ENCODE data around the gene TRPV5. TPM values are rescaled to one million over a fixed set of nuclear protein-coding genes. Genes with fewer than 3 reads are reported as not detected.

Gene TRPV5
- total RNA-seq, 4 donors from 2014 or later, result 0.17 TPM; not detected in 3

GRCh38 chr7:142876991-142877910, 56.3 kb downstream of the TRPV5 start:
- WGBS, result 81% methylated on average over 18 of the region's 18 CpGs
- Histone ChIP-seq H3K4me1 (no peaks in the 10 kb centered on the region), H3K9me3 (no peaks in the 10 kb centered on the region), H3K27ac (replicated peaks in 1 of 4) (no peak overlapping the region), H3K4me3 (no peak overlapping the region), H3K36me3 (no peaks in the 10 kb centered on the region), H3K27me3 (peaks cover 0 to 34% (median 0%) of the 10 kb centered on the region in 4 donors)
- no peak for TF ChIP-seq POLR2AphosphoS5 (IDR thresholded peaks at IDR 0.05)
- no peak for TF ChIP-seq EP300 (IDR thresholded peaks at IDR 0.05)
- TF ChIP-seq, protein P1, sequence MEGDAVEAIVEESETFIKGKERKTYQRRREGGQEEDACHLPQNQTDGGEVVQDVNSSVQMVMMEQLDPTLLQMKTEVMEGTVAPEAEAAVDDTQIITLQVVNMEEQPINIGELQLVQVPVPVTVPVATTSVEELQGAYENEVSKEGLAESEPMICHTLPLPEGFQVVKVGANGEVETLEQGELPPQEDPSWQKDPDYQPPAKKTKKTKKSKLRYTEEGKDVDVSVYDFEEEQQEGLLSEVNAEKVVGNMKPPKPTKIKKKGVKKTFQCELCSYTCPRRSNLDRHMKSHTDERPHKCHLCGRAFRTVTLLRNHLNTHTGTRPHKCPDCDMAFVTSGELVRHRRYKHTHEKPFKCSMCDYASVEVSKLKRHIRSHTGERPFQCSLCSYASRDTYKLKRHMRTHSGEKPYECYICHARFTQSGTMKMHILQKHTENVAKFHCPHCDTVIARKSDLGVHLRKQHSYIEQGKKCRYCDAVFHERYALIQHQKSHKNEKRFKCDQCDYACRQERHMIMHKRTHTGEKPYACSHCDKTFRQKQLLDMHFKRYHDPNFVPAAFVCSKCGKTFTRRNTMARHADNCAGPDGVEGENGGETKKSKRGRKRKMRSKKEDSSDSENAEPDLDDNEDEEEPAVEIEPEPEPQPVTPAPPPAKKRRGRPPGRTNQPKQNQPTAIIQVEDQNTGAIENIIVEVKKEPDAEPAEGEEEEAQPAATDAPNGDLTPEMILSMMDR (IDR thresholded peaks at IDR 0.05), result no peak
- no peak for TF ChIP-seq POLR2A (IDR thresholded peaks at IDR 0.05; ENCODE audit: low read depth)
- no peak for DNase-seq (ENCODE audit: extremely low spot score)
- intact Hi-C loops (cut with DNase I), result no loop called here

DNA sequence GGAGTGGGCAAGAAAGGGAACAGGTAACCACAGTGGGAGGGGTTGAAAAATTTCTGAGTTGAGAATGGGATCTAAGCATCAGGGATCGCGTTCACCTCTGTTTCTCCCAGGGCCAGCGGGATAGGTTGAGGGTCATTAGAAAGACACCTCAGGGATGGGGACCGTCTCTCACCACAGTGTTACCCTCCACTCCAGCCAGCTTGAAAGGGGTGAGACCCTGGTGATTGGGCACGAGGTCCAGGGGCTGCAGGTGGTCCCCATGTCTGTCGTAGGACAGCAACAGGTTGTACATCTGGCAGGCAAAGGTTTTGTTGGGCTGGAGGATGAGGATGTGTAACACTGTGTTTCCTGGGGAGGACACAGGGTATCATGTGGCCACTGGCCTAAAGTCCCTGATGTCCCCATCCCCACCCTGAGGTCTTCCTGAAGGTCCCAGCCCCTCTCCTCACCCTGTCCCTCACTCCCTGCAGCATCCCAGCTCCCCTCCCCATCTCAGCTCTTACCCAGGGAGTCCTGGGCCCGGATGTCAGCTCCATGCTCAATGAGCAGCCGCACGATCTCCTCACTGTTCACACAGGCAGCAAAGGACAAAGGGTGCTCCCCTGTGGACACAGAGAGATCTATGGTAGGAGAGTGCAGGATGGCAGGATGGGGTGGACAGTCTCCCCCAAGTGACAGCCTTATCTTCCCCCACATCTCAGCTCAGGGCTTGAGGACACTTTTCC, 57.1 kb downstream of the TRPV5 start:
- 74% methylated on average over 9 of the region's 9 CpGs for WGBS
- Histone ChIP-seq H3K27me3 (peaks cover 0 to 34% (median 0%) of the 10 kb centered on the region in 4 donors), H3K4me1 (no peaks in the 10 kb centered on the region)

GRCh38 chr7:142875456-142875855, 58.1 kb downstream of the TRPV5 start:
- Histone ChIP-seq H3K27me3 (peaks cover 0 to 29% (median 0%) of the 10 kb centered on the region in 4 donors), H3K27ac (replicated peaks in 1 of 4) (no peak overlapping the region), H3K36me3 (no peaks in the 10 kb centered on the region), H3K4me3 (no peak overlapping the region), H3K4me1 (no peaks in the 10 kb centered on the region), H3K9me3 (no peaks in the 10 kb centered on the region)
- WGBS, result 84% methylated on average over 14 of the region's 14 CpGs
- no peak for DNase-seq (ENCODE audit: extremely low spot score)
- TF ChIP-seq POLR2AphosphoS5 (IDR thresholded peaks at IDR 0.05) (no peak), POLR2A (IDR thresholded peaks at IDR 0.05; ENCODE audit: low read depth) (no peak), EP300 (IDR thresholded peaks at IDR 0.05) (no peak)
- TF ChIP-seq, protein P1 (IDR thresholded peaks at IDR 0.05), result no peak
- intact Hi-C loops (cut with DNase I), result no loop called here

More for the DNA sequence above, 57.1 kb downstream of the TRPV5 start:
- no peak for DNase-seq (ENCODE audit: extremely low spot score)
- no peaks in the 10 kb centered on the region for H3K36me3 ChIP-seq
- no peaks in the 10 kb centered on the region for H3K9me3 ChIP-seq
- H3K4me3 ChIP-seq, result no peak overlapping the region
- TF ChIP-seq, protein P1 (IDR thresholded peaks at IDR 0.05), result no peak
- no peak for TF ChIP-seq POLR2A (IDR thresholded peaks at IDR 0.05; ENCODE audit: low read depth)
- no peak for TF ChIP-seq EP300 (IDR thresholded peaks at IDR 0.05)
- TF ChIP-seq POLR2AphosphoS5 (IDR thresholded peaks at IDR 0.05), result no peak
- H3K27ac ChIP-seq (replicated peaks in 1 of 4), result no peak overlapping the region
- intact Hi-C loops (cut with DNase I), result no loop called here

GRCh38 chr7:142874837-142875236, 58.7 kb downstream of the TRPV5 start:
- H3K36me3 ChIP-seq, result no peaks in the 10 kb centered on the region
- peaks cover 0 to 27% (median 0%) of the 10 kb centered on the region in 4 donors for H3K27me3 ChIP-seq
- whole genome bisulfite sequencing, result 92% methylated on average over 6 of the region's 6 CpGs
- DNase-seq (ENCODE audit: extremely low spot score), result no peak
- no peaks in the 10 kb centered on the region for H3K4me1 ChIP-seq
- TF ChIP-seq EP300 (IDR thresholded peaks at IDR 0.05), result no peak
- TF ChIP-seq POLR2AphosphoS5 (IDR thresholded peaks at IDR 0.05), result no peak
- no peak for TF ChIP-seq POLR2A (IDR thresholded peaks at IDR 0.05; ENCODE audit: low read depth)
- TF ChIP-seq, protein P1 (IDR thresholded peaks at IDR 0.05), result no peak
- no peak overlapping the region for H3K27ac ChIP-seq (replicated peaks in 1 of 4)
- intact Hi-C loops (cut with DNase I), result no loop called here
- H3K4me3 ChIP-seq, result no peak overlapping the region
- no peaks in the 10 kb centered on the region for H3K9me3 ChIP-seq
